HG03159 (cell line): ENCODE results near the gene LRP5.
"Not testable (repeated sequence)": the region's sequence is repeated elsewhere in the genome, so short reads cannot be mapped to it uniquely, and the experiment has no call there.

Experiments
- ATAC-seq: cut with Tn5 transposase; IDR thresholded peaks from one replicate; pipeline ENCODE4 v1.9.1; 2021; ENCODE audit warnings: mild to moderate bottlenecking, moderate library complexity; ENCODE audit not compliant: unreplicated experiment

LRP5 gene

GRCh38 chr11:68328374-68329091 lies 16.1 kb downstream of the LRP5 start:
- no peak for ATAC-seq

- no peak for ATAC-seq
These were observed 17.1 kb downstream of the LRP5 start for GRCh38 chr11:68329536-68329935.

DNA sequence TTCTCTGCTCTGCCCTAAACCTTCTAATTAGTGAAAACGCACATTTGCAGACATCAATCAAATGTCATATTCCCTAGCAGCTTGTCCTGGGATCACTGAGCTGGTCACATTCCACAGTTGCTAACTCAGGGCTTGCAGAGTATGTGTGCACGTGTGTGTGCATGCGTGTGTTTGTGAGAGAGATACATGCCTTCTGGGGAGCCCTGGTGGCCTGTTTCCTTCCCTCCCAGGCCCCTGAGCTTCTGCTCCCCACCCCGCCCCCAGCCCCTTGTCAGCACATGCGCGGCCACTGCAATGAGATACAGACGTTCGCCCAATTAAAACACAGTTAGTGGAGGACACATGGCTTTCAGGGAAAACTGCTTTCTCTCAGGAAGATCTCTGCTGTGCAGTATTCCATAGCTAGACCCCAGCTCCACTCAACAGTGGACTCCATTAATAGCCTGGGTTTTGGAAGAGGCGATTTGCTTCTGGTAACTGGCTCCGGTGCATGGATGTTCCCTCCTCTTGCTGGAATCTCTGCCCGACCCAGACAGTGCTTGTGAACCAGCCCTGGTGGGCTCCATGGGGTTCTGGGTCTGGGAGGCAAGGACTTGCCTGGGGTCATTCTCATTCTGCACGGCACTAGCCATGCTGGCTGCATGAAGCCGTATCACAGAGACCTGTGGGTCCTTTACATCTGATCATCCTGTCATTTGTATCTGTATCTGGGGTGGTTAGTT lies 17.7 kb downstream of the LRP5 start:
- ATAC-seq = no peak

DNA sequence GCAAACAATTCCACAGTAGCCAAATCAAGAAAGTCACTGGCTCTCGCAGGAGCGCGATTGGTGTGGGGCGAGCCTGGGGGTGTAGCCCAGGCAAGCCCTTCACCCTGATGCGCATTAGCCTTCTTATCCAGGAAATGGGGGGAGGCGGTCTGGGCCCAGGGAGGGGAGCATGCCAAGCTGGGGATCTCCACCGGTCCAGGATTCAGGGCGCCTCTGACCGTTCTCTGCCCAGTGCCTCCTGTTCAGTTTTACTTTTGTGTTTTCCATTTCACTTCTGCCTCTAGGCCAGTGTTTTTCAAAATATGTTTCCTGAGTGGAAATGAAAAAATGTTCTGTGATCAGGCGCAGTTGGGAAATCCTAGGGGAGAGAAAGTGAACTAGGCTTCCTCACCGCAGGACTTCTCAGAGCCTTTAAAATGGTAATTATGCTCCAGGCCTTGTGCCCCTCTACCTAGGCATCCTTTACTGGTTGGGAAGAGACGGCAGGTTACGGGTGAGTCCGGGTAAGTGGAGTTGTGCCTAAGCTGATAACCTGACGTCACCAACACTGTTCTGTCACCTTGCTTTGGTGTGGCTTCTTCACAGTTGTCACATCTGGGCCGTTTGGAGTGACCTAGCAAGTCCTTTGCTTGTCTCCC lies 18.4 kb downstream of the LRP5 start:
- no peak for ATAC-seq

- ATAC-seq = no peak
These were observed 19.1 kb downstream of the LRP5 start for GRCh38 chr11:68331338-68331947.

- no peak for ATAC-seq
These were observed 19.8 kb downstream of the LRP5 start for GRCh38 chr11:68332186-68332585.

GRCh38 chr11:68333173-68333572 lies 20.8 kb downstream of the LRP5 start:
- no peak for ATAC-seq

GRCh38 chr11:68334923-68335322 lies 22.5 kb downstream of the LRP5 start:
- no peak for ATAC-seq

DNA sequence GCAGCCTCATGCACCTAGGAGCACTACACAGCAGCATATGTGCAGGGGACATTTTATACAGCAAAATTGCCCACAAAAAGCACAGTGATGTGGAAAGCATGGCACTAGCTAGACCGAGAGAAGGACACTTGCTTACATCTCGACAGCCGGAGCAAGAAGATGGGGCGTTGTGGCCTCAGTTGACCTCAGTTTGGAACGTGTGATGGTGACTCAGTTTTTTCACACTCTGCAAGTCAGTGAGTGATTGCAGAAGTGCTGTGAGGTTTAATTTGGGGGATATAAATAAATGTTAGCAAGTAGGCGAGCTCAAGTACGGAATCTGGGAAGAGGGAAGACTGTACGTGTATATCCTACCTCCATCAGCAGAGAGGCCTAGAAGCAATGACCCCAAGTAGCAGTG lies 23.3 kb downstream of the LRP5 start:
- no peak for ATAC-seq

DNA sequence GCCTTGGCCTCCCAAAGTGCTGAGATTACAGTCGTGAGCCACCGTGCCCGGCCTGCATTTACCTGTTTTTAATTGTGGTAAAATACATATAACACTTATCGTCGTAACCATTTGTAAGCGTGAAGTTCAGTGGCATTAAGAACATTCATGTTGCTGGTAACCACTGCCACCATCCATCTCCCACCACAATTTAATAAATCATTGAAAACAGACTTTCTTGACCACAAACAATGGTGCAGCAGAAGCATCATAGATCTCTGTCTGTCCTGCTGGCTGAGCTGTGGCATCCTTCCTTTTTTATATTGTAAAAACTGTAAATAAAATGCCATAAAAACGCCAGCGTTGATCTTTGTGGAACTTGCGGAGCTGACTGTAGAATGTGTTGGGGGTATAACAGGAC lies 24.3 kb downstream of the LRP5 start:
- no peak for ATAC-seq

DNA sequence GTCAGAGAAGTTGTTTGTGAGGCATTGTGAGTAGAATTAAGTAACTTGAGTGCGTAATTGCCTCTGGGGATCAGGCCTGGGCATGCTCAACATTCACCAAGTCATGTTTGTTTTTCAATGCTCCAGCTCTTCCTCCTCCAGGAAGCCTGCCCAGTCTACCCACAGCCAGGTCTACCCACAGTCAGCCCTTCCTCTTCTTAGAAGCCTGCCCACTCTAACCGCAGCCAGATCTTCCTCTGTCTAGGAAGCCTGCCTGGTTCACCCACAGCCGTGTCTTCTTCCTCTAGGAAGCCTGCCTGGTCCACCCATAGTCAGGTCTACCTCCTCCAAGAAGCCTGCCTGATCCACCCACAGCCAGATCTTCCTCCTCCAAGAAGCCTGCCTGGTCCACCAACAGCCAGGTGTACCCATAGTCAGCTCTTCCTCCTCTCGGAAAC lies 25.0 kb downstream of the LRP5 start:
- no peak for ATAC-seq

DNA sequence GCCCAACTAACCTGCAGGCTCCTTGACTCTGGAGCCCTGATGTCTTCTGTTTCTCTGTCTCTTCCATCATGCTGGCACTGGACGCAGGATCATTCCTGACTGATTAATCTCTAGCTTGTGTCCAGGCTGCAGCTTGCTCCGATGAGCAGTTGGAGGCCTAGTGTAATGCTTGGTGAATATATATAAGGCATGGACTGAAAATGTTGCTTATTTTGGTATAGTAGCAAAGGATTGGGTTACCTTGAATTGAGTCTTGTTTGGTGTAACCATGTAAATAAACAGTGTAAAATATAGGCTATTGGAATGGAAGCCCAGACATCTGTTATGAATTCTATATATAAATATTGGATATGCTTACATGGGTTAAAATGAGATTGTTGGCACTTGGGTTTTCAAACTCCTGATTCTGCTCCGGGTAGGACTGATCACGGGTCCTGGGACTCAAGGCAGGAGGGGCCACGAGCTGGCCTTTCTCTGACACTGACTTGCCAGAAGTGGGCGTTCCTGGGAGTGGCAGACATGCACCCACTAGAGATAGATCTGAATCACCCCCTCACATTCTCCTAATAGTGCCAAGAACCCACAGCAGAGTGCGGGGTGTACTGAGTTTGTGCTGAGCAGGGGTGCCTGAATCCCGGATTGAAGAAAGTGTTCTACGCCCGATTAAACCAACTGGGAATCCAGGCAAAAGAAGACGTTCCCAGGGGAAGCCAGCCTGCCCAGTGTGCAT lies 25.8 kb downstream of the LRP5 start:
- ATAC-seq = no peak

GRCh38 chr11:68340003-68340767 lies 27.8 kb downstream of the LRP5 start:
- ATAC-seq = no peak

DNA sequence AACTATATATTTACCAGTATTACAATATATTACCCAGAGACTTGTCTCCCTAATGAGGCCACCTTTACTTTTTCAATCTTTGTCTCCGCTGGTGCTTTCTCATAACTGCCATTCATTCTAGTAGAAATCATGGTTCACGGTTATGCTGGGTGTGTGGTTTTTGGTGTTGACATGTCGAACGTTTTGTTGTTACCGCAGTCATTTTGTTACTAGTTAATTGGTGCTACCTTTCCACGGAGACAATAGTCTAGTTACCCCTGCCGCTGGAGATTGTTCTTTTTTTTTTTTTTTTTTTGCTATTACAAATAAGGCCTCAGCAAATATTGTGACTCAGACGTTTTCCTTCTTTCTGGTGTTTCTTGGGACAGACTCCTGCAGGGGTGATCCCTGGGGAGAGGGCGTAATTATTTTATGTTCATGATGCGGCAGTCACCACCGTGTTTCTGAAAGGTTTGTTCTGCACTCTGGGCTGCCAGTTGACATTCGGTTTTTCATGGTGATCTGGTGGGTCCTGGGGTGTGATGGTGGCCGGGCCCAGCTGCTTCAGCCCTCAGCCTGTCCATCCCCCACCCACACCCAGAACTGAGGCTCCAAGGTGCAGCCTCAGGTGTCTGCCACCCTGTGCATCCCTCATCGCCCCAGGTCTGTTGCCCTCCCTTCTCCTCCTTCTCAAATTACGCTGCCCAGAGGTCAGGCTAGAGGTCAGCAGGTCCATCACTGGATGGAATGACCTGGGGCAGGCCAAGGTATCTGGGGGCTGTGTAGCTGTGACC lies 28.6 kb downstream of the LRP5 start:
- ATAC-seq = no peak

DNA sequence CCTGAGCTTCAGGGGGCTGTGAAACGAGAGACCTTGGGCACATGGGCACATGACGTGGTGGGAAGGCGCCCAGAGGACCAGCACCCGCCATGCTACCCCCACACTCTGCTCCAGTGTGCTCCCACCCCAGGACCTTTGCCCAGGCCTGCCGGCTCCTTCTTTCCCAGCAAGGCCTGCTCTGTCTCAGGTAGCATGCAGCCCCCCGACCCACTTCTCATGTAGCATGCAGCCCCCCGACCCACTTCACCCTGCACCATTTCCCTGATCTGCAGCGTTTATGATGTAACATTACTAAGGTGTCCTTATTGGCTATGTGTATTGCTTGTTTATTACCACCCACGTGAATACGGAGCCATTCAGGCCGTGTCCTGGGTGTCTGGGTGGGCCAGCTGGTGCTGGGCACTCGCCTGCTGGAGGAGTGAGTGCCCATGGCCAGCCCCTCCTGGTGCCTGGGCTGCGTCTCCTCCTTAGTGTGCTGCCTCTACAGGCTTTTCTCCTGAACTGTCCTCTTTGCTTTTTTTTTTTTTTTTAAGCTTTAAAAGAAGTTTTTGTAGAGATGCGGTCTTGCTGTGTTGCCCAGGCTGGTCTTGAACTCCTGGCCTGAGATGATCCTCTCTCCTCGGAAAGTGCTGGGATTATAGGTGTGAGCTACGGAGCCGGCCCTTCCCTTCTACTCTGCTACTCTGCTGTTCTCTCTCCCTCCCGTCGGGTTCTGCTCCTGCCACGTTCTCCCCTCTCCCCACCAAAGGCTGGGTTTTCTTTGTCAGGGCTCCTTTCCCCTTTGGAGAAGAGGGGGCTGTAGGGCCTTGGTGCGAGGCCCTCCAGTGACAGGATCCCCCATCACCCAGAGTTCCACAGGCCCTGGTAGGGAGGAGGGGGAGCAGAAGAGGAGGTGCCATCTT lies 29.4 kb downstream of the LRP5 start:
- ATAC-seq = no peak

DNA sequence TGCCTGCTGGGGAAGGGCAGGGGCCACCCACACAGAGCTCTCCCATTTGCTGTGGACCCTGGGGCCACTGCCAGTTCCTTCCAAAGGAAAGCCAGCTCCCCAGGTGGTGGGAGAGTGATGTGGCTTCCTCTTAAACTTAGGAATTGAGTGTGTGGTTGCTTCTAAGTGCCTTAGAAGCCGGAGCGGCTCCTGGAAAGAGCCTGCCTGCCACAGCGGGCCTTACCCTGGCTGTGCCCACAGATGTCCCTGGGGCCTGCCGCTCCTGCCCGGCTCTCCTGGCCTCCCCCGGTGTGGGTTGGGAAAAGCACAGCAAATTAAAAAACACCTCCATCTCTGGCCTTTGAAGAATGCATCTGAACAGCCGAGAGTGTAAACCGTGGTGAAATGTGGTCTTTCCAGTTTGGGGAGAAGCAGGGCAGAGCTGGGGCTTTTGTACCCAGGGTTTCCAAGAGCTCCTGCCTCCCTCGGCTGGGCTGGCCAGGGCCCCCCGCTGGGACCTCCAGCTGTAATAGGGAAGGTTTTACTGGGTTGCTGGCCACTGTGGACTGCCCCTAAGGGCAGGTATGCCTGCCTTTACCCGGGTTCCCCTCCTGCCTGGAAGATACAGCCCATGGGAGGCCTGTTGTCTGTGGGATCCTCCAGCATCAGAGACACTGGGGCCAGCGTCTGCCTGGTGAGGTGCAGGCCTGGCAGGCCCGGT lies 30.2 kb downstream of the LRP5 start:
- no peak for ATAC-seq

GRCh38 chr11:68343761-68344256 lies 31.4 kb downstream of the LRP5 start:
- ATAC-seq = no peak

GRCh38 chr11:68344821-68345220 lies 32.4 kb downstream of the LRP5 start:
- ATAC-seq = not testable (repeated sequence)
